Keratinocyte (primary cell): ENCODE data around the gene LUZP1. TPM values are rescaled to one million over a fixed set of nuclear protein-coding genes. Genes with fewer than 3 reads are reported as not detected.

ENCODE experiments used
- DNase-seq: peaks from one replicate; pipeline ENCODE4 v3.0.0-alpha.2; 2011; ENCODE audit warnings: low read depth, missing footprints, low spot score
- FAIRE-seq: peaks from 2 replicates; lab custom pipeline; 2011; peaks lifted over from hg19 to GRCh38; lab: Jason Lieb, UNC
- H2AFZ ChIP-seq: 2 replicates; pipeline ENCODE4 v1.6.0; 2012; ENCODE audit warnings: low read length, control low read depth, inconsistent platforms; ENCODE audit not compliant: control insufficient read depth
- H3K27ac ChIP-seq: 2 replicates; pipeline ENCODE4 v1.5.1; 2011; ENCODE audit warnings: low read length; ENCODE audit not compliant: control insufficient read depth, insufficient read depth
- H3K27me3 ChIP-seq: 3 replicates; pipeline ENCODE4 v1.6.0; 2011; ENCODE audit warnings: low read length; ENCODE audit not compliant: control insufficient read depth, insufficient read depth; ENCODE audit errors: extremely low read depth
- H3K36me3 ChIP-seq, 2 experiments: 2 replicates in 1 of 2; 3 replicates in 1 of 2; pipeline ENCODE4 v1.5.1; 2011; ENCODE audit warnings: low read length in 2 of 2, mild to moderate bottlenecking in 1 of 2; ENCODE audit not compliant: control insufficient read depth in 2 of 2, insufficient read depth in 2 of 2; ENCODE audit errors: extremely low read depth in 1 of 2
- H3K4me1 ChIP-seq: 3 replicates; pipeline ENCODE4 v1.5.1; 2011; ENCODE audit warnings: low read length; ENCODE audit not compliant: control insufficient read depth, insufficient read depth; ENCODE audit errors: extremely low read depth
- H3K4me2 ChIP-seq: 3 replicates; pipeline ENCODE4 v1.6.0; 2011; ENCODE audit warnings: low read depth, low read length; ENCODE audit not compliant: control insufficient read depth, insufficient read depth; ENCODE audit errors: extremely low read depth
- H3K4me3 ChIP-seq, 3 experiments: fragments of 200-600 bp in 1 of 3; sonication (generic) in 1 of 3; 2 replicates in 2 of 3; 3 replicates in 1 of 3; pipeline ENCODE4 v1.5.1; 2011 to 2016; ENCODE audit warnings: low read length in 3 of 3, mild to moderate bottlenecking in 3 of 3, control low read depth in 2 of 3, inconsistent platforms in 1 of 3, low read depth in 1 of 3, mixed read lengths in 1 of 3, mixed run types in 1 of 3, moderate library complexity in 1 of 3; ENCODE audit not compliant: control insufficient read depth in 2 of 3, insufficient read depth in 2 of 3; ENCODE audit errors: extremely low read depth in 1 of 3
- H3K79me2 ChIP-seq: 2 replicates; pipeline ENCODE4 v1.6.0; 2012; ENCODE audit warnings: low read length; ENCODE audit not compliant: control insufficient read depth, insufficient read depth
- H3K9ac ChIP-seq: 3 replicates; pipeline ENCODE4 v1.6.0; 2011; ENCODE audit warnings: low read length; ENCODE audit not compliant: control insufficient read depth, insufficient read depth; ENCODE audit errors: extremely low read depth
- H3K9me1 ChIP-seq: 3 replicates; pipeline ENCODE4 v1.6.0; 2011; ENCODE audit warnings: low read length; ENCODE audit not compliant: control insufficient read depth, insufficient read depth; ENCODE audit errors: extremely low read depth
- H3K9me3 ChIP-seq: 2 replicates; pipeline ENCODE4 v1.5.1; 2012; ENCODE audit warnings: low read depth, low read length; ENCODE audit not compliant: control insufficient read depth
- H4K20me1 ChIP-seq: 3 replicates; pipeline ENCODE4 v1.6.0; 2011; ENCODE audit warnings: low read length; ENCODE audit not compliant: control insufficient read depth, insufficient read depth; ENCODE audit errors: extremely low read depth
- CTCF ChIP-seq, 3 experiments: IDR thresholded peaks in 1 of 3; conservative IDR thresholded peaks in 1 of 3; optimal IDR thresholded peaks in 1 of 3; 2 replicates in 2 of 3; 3 replicates in 1 of 3; pipeline versions ENCODE3 to v1.5.1; 2011; ENCODE audit warnings: low read length in 3 of 3, mild to moderate bottlenecking in 3 of 3, moderate library complexity in 2 of 3, control low read depth in 1 of 3, inconsistent platforms in 1 of 3; ENCODE audit not compliant: insufficient read depth in 2 of 3; ENCODE audit errors: extremely low read depth in 1 of 3
- EZH2 ChIP-seq: IDR thresholded peaks from one replicate; pipeline ENCODE4 v1.6.1; 2012; ENCODE audit warnings: inconsistent platforms, mild to moderate bottlenecking, low read length, moderate library complexity
- dilution Hi-C: fragments of 300-500 bp; cut with MboI; formaldehyde crosslinking; loops from one replicate; pipeline ENCODE4 v1.7.0; 2020; ENCODE audit warnings: low sequenced_read_pairs; ENCODE audit not compliant: extremely low pct_ligation_motif_present
- polyA plus RNA-seq, 5 experiments: library from polyadenylated mRNA; depleted of rRNA in 3 of 5; stranded (reverse) in 3 of 5; stranded (forward) in 1 of 5; unstranded in 1 of 5; fragments of >200 nt; gene quantifications; 1 replicate in 1 of 5; 2 replicates in 3 of 5; 3 replicates in 1 of 5; pipeline versions ENCODE4 v1.2.1 to v1.2.3, GENCODE V29; 2011 to 2012; ENCODE audit warnings: missing spikeins in 2 of 5, low read depth in 1 of 5, low replicate concordance in 1 of 5

The LUZP1 gene
- polyA plus RNA-seq, 1 donor (not counting 4 experiments of a cell fraction or from before 2014, with no cell fraction given), result 52.5 TPM

- H3K9me3 ChIP-seq, result no peaks in the 10 kb centered on the region
- peaks cover 0 to 4% of the 10 kb centered on the region in 2 experiments for H3K36me3 ChIP-seq
- peaks cover 7% of the 10 kb centered on the region for H3K9me1 ChIP-seq
- H4K20me1 ChIP-seq, result peaks cover 3% of the 10 kb centered on the region
- peak overlapping the region in 2 of 3 experiments; percentile 2 to 37 for H3K4me3 ChIP-seq
- peaks cover 55% of the 10 kb centered on the region for H3K4me1 ChIP-seq
- DNase-seq (no peak), FAIRE-seq (peak; percentile 71)
- H3K27me3 ChIP-seq, result no peaks in the 10 kb centered on the region
- no peak for TF ChIP-seq CTCF (optimal IDR thresholded peaks at IDR 0.05 in 1 of 3, IDR thresholded peaks at IDR 0.05 in 1 of 3, conservative IDR thresholded peaks at IDR 0.05 in 1 of 3; ENCODE audit: extremely low read depth in 1 of 3, insufficient read depth in 2 of 3, low read length in 3 of 3)
- TF ChIP-seq EZH2, result no peak
- H3K9ac ChIP-seq, result peak overlapping the region; percentile 29
- H3K79me2 ChIP-seq, result peaks cover 84% of the 10 kb centered on the region
- peak overlapping the region; percentile 13 for H3K27ac ChIP-seq
- H2AFZ ChIP-seq, result no peak overlapping the region
- dilution Hi-C loops, result loop anchor here (5.0 kb wide), 1 partner anchor 68 kb away; no protein-coding TSS in a partner anchor
- peak overlapping the region; percentile 72 for H3K4me2 ChIP-seq
Observed at GRCh38 chr1:23114424-23115079, 54.1 kb downstream of the LUZP1 start.

- H3K27me3 ChIP-seq, result no peaks in the 10 kb centered on the region
- H4K20me1 ChIP-seq, result peaks cover 3% of the 10 kb centered on the region
- peaks cover 55% of the 10 kb centered on the region for H3K4me1 ChIP-seq
- H3K9me1 ChIP-seq, result peaks cover 7% of the 10 kb centered on the region
- H3K27ac ChIP-seq, result no peak overlapping the region
- DNase-seq (no peak), FAIRE-seq (no peak)
- peaks cover 9 to 21% of the 10 kb centered on the region in 2 experiments for H3K36me3 ChIP-seq
- dilution Hi-C loops, result loop anchor here (5.0 kb wide), 1 partner anchor 70 kb away; no protein-coding TSS in a partner anchor
- H3K9ac ChIP-seq, result no peak overlapping the region
- TF ChIP-seq EZH2 (no peak), CTCF (optimal IDR thresholded peaks at IDR 0.05 in 1 of 3, IDR thresholded peaks at IDR 0.05 in 1 of 3, conservative IDR thresholded peaks at IDR 0.05 in 1 of 3; ENCODE audit: extremely low read depth in 1 of 3, insufficient read depth in 2 of 3, low read length in 3 of 3) (no peak)
- no peak overlapping the region for H2AFZ ChIP-seq
- no peak overlapping the region for H3K4me2 ChIP-seq
- H3K79me2 ChIP-seq, result peaks cover 78% of the 10 kb centered on the region
- H3K9me3 ChIP-seq, result no peaks in the 10 kb centered on the region
- H3K4me3 ChIP-seq, result no peak overlapping the region
Observed at GRCh38 chr1:23111600-23112535, 56.8 kb downstream of the LUZP1 start.
